GM12878 (cell line): ENCODE results near the gene BBS1. TPM values are rescaled to one million over a fixed set of nuclear protein-coding genes. Genes with fewer than 3 reads are reported as not detected.

Experiments used
- ATAC-seq: fragments of 200-7000 bp; cut with Tn5 transposase; 3 replicates; pipeline ENCODE4 v1.9.1; 2020; ENCODE audit warnings: mild to moderate bottlenecking, moderate library complexity
- BruUV-seq: library from RNA; stranded (reverse); fragments of 400-500 nt; replicated peaks from 2 replicates; lab custom pipeline; 2021; lab: Mats Ljungman, UMichigan
- CTCF ChIA-PET: fragments of 300-600 bp; sonication (Branson Sonifier 250); formaldehyde crosslinking; extraction: SDS; loops from one replicate; lab custom pipeline; 2021; ENCODE audit warnings: inconsistent platforms; lab: Yijun Ruan, JAX
- POLR2A ChIA-PET: fragments of 350-600 bp; formaldehyde crosslinking; extraction: SDS; loops from one replicate; lab custom pipeline; 2021; ENCODE audit warnings: inconsistent platforms; lab: Charles Lee
- RAD21 ChIA-PET: fragments of 300-600 bp; sonication (Branson Sonifier 250); formaldehyde crosslinking; loops from one replicate; lab custom pipeline; 2023; ENCODE audit warnings: antibody characterized with exemption; ENCODE audit not compliant: unreplicated experiment; lab: Charles Lee
- SMC1A ChIA-PET: fragments of 300-600 bp; sonication (Branson Sonifier 250); formaldehyde crosslinking; loops from one replicate; lab custom pipeline; 2023; ENCODE audit not compliant: unreplicated experiment, uncharacterized antibody; lab: Charles Lee
- DNase-seq: peaks from one replicate; pipeline ENCODE4 v3.0.0-alpha.2; 2011; ENCODE audit warnings: low read depth, low spot score
- FAIRE-seq: peaks from 3 replicates; lab custom pipeline; 2011; peaks lifted over from hg19 to GRCh38; lab: Jason Lieb, UNC
- H2AFZ ChIP-seq: 2 replicates; pipeline ENCODE4 v1.6.0; 2011; ENCODE audit warnings: low read depth, low read length, control low read depth; ENCODE audit not compliant: control insufficient read depth
- H3K27ac ChIP-seq: 2 replicates; pipeline ENCODE4 v1.5.1; 2011; ENCODE audit warnings: control low read depth; ENCODE audit not compliant: control insufficient read depth, insufficient read depth
- H3K27me3 ChIP-seq, 2 experiments: replicated peaks in 1 of 2; 2 replicates each; pipeline versions ENCODE4 v1.6.0 to v1.6.1; 2011; ENCODE audit warnings: low read length in 1 of 2; ENCODE audit not compliant: control insufficient read depth in 2 of 2, insufficient read depth in 2 of 2
- H3K36me3 ChIP-seq, 2 experiments: 2 replicates each; pipeline ENCODE4 v1.5.1; 2011; ENCODE audit warnings: low read length in 1 of 2; ENCODE audit not compliant: control insufficient read depth in 2 of 2, insufficient read depth in 2 of 2
- H3K4me1 ChIP-seq: 2 replicates; pipeline ENCODE4 v1.6.1; 2011; ENCODE audit warnings: mild to moderate bottlenecking, low read length, moderate library complexity, mixed read lengths; ENCODE audit not compliant: control insufficient read depth, insufficient read depth
- H3K4me2 ChIP-seq: 2 replicates; pipeline ENCODE4 v1.6.0; 2011; ENCODE audit warnings: control low read depth; ENCODE audit not compliant: control insufficient read depth, insufficient read depth
- H3K4me3 ChIP-seq: fragments of 200-600 bp; sonication (generic); 2 replicates; pipeline ENCODE4 v1.5.1; 2016
- H3K79me2 ChIP-seq: 2 replicates; pipeline ENCODE4 v1.6.0; 2011; ENCODE audit warnings: low read length; ENCODE audit not compliant: control insufficient read depth, insufficient read depth
- H3K9ac ChIP-seq: 2 replicates; pipeline ENCODE4 v1.8.0; 2011; ENCODE audit warnings: low read length, control low read depth, mixed read lengths; ENCODE audit not compliant: control insufficient read depth, insufficient read depth
- H3K9me3 ChIP-seq: replicated peaks from 3 replicates; pipeline ENCODE4 v1.5.1; 2011; ENCODE audit warnings: mild to moderate bottlenecking, low read length; ENCODE audit not compliant: control insufficient read depth, insufficient read depth
- H4K20me1 ChIP-seq: 2 replicates; pipeline ENCODE4 v1.6.0; 2011; ENCODE audit not compliant: control insufficient read depth, insufficient read depth
- CHD2 ChIP-seq: IDR thresholded peaks from 2 replicates; pipeline ENCODE4 v1.6.1; 2011; ENCODE audit warnings: low read depth, low read length, improper control_type of control experiment, borderline replicate concordance
- ESRRA ChIP-seq: IDR thresholded peaks from 2 replicates; pipeline ENCODE4 v1.6.1; 2012; ENCODE audit warnings: mild to moderate bottlenecking, low read length, improper control_type of control experiment
- GABPA ChIP-seq: IDR thresholded peaks from 2 replicates; pipeline ENCODE4 v1.6.1; 2014; ENCODE audit warnings: antibody characterized with exemption, low read depth, mild to moderate bottlenecking, inconsistent platforms
- IKZF1 ChIP-seq: fragments of 450-650 bp; conservative IDR thresholded peaks from 2 replicates; pipeline ENCODE4 v1.6.1; 2017; ENCODE audit warnings: antibody characterized with exemption, mild to moderate bottlenecking
- NFIC ChIP-seq: IDR thresholded peaks from 2 replicates; pipeline ENCODE4 v1.6.1; 2012; ENCODE audit warnings: low read depth, mild to moderate bottlenecking, inconsistent platforms, low read length, moderate library complexity
- NFXL1 ChIP-seq: fragments of 450-650 bp; IDR thresholded peaks from 2 replicates; pipeline ENCODE4 v1.6.1; 2017; ENCODE audit warnings: antibody characterized with exemption, mild to moderate bottlenecking, borderline replicate concordance
- PAX5 ChIP-seq: IDR thresholded peaks from 2 replicates; pipeline ENCODE4 v1.6.1; 2011; ENCODE audit warnings: low read depth, low read length, borderline replicate concordance
- SMAD1 ChIP-seq: fragments of 450-650 bp; IDR thresholded peaks from 2 replicates; pipeline ENCODE4 v1.6.1; 2018; ENCODE audit warnings: mild to moderate bottlenecking, low read depth; ENCODE audit not compliant: partially characterized antibody
- SRF ChIP-seq, 2 experiments: IDR thresholded peaks; 2 replicates each; pipeline ENCODE4 v1.6.1; 2011; ENCODE audit warnings: low read depth in 2 of 2, low read length in 2 of 2, mild to moderate bottlenecking in 1 of 2, moderate library complexity in 1 of 2
- TCF7 ChIP-seq: IDR thresholded peaks from 2 replicates; pipeline ENCODE4 v1.6.1; 2014; ENCODE audit warnings: antibody characterized with exemption, borderline replicate concordance
- ZNF384 ChIP-seq: IDR thresholded peaks from 2 replicates; pipeline ENCODE4 v1.6.1; 2012; ENCODE audit warnings: low read depth, mild to moderate bottlenecking, low read length, improper control_type of control experiment, borderline replicate concordance
- ZNF687 ChIP-seq: fragments of 450-650 bp; IDR thresholded peaks from 2 replicates; pipeline ENCODE4 v1.6.1; 2017; ENCODE audit warnings: mild to moderate bottlenecking, moderate library complexity
- WGBS: methylation state at CpG from one replicate; pipeline ENCODE4 v1.1.6; 2016; ENCODE audit warnings: low lambda C conversion rate; ENCODE audit not compliant: insufficient replicate concordance, insufficient coverage; ENCODE audit errors: missing lambda C conversion rate; 5-methylcytosine and 5-hydroxymethylcytosine counted together
- in situ Hi-C: fragments of 300-500 bp; cut with MboI; formaldehyde crosslinking; loops from 9 replicates; pipeline ENCODE4 v1.14.3; 2018; ENCODE audit warnings: mixed read lengths
- intact Hi-C: fragments of 100-400 bp; cut with micrococcal nuclease; formaldehyde crosslinking; loops from one replicate; pipeline ENCODE4 v1.14.2; 2022; ENCODE audit not compliant: unreplicated experiment
- polyA plus RNA-seq, 11 experiments: library from polyadenylated mRNA; depleted of rRNA in 4 of 11; unstranded in 6 of 11; stranded (reverse) in 5 of 11; fragments of >200 nt; fragmentation: Nextera tagmentation in 4 of 11; fragmentation: Illumina TruSeq in 1 of 11; extraction: Ambion mirVana in 4 of 11; extraction: Trizol in 1 of 11; gene quantifications; 1 replicate in 1 of 11; 2 replicates in 10 of 11; pipeline versions ENCODE4 v1.2.1 to v1.2.3, GENCODE V29; 2011 to 2016; ENCODE audit warnings: inconsistent platforms in 2 of 11, missing spikeins in 2 of 11, low read depth in 1 of 11
- total RNA-seq, 4 experiments: library from RNA; depleted of rRNA in 3 of 4; stranded (reverse); fragments of >200 nt in 3 of 4; fragmentation: Illumina TruSeq in 1 of 4; extraction: Trizol in 1 of 4; gene quantifications; 2 replicates each; pipeline versions ENCODE4 v1.2.1 to v1.2.3, GENCODE V29; 2013 to 2021

BBS1 gene
- total and polyA plus RNA-seq, 10 of the 15 experiments (the other 5 are each of a cell fraction or from before 2014, with no cell fraction given), result 2.5 to 14.7 (median 8.7) TPM

GRCh38 chr11:66505276-66505816 lies 5.1 kb upstream of the BBS1 start:
- no peaks in the 10 kb centered on the region for H3K27me3 ChIP-seq
- H2AFZ ChIP-seq, result no peak overlapping the region
- H3K4me3 ChIP-seq, result no peak overlapping the region
- no peak for FAIRE-seq
- no peak overlapping the region for H3K4me2 ChIP-seq
- peaks cover 4 to 5% of the 10 kb centered on the region in 2 experiments; a peak in 2 of 4 replicates for H3K36me3 ChIP-seq
- no peak overlapping the region for H3K9ac ChIP-seq
- no peaks in the 10 kb centered on the region for H3K79me2 ChIP-seq
- H3K27ac ChIP-seq, result no peak overlapping the region
- RAD21 ChIA-PET, result interaction anchor here (0.6 kb wide), 1 partner anchor 190 kb away, joined by 3 read pairs; no protein-coding TSS in a partner anchor
- no peaks in the 10 kb centered on the region for H4K20me1 ChIP-seq
- TF ChIP-seq GABPA, result no peak
- TF ChIP-seq NFIC, result no peak
- TF ChIP-seq, all 136 proteins: peak for 0
- Histone ChIP-seq H3K4me1 (no peaks in the 10 kb centered on the region), H3K9me3 (no peaks in the 10 kb centered on the region)
- 100% methylated on average over 1 of the region's 1 CpG for WGBS
- DNase-seq (no peak), ATAC-seq (no peak)
- SMC1A ChIA-PET, result no interaction called here
- CTCF ChIA-PET, result no interaction called here
- intact Hi-C loops (no loop called here), in situ Hi-C loops (no loop called here)
- no TSS peak for BruUV-seq
- POLR2A ChIA-PET, result no interaction called here

- Histone ChIP-seq H3K36me3 (peaks cover 4 to 5% of the 10 kb centered on the region in 2 experiments; a peak in 2 of 4 replicates), H3K9me3 (no peaks in the 10 kb centered on the region), H3K27ac (no peak overlapping the region), H3K9ac (no peak overlapping the region), H3K79me2 (peaks cover 2% of the 10 kb centered on the region; the same call in 1 of the 2 replicates), H3K4me3 (no peak overlapping the region), H3K4me2 (no peak overlapping the region), H3K4me1 (no peaks in the 10 kb centered on the region), H4K20me1 (no peaks in the 10 kb centered on the region), H2AFZ (no peak overlapping the region), H3K27me3 (no peaks in the 10 kb centered on the region)
- WGBS, result 82% methylated on average over 7 of the region's 7 CpGs
- DNase-seq, result no peak
- ChIA-PET RAD21 (no interaction called here), SMC1A (no interaction called here), POLR2A (no interaction called here), CTCF (interaction anchor here (2.0 to 2.2 kb wide), 2 partner anchors 29 to 169 kb away, joined by 5 read pairs; partner anchors contain the start of genes DPP3 and RBM4B)
- FAIRE-seq, result no peak
- in situ Hi-C loops, result no loop called here
- intact Hi-C loops, result no loop called here
- BruUV-seq, result no TSS peak
- no peak for ATAC-seq
- TF ChIP-seq SMAD1 (no peak), ZNF687 (no peak), ESRRA (no peak), NFXL1 (no peak), SRF (IDR thresholded peaks at IDR 0.05; ENCODE audit: low read depth in 2 of 2, low read length in 2 of 2) (no peak), TCF7 (no peak), CHD2 (no peak), ZNF384 (no peak), PAX5 (no peak), IKZF1 (no peak)
These were observed 1.3 kb upstream of the BBS1 start for GRCh38 chr11:66509131-66509561.
